HG03432 (cell line): ENCODE measurements around the gene EPSTI1.
"Not testable (repeated sequence)": the region's sequence is repeated elsewhere in the genome, so short reads cannot be mapped to it uniquely, and the experiment has no call there.

Experiments used
- ATAC-seq: cut with Tn5 transposase; IDR thresholded peaks from one replicate; pipeline ENCODE4 v1.9.1; 2021; ENCODE audit warnings: mild to moderate bottlenecking, moderate library complexity; ENCODE audit not compliant: unreplicated experiment

The EPSTI1 gene

GRCh38 chr13:42899266-42899665 lies 92.8 kb downstream of the EPSTI1 start:
- peak; percentile 64 for ATAC-seq

- ATAC-seq, result no peak
These were observed 96.3 kb downstream of the EPSTI1 start for GRCh38 chr13:42895776-42896175.

- no peak for ATAC-seq
These were observed 97.2 kb downstream of the EPSTI1 start for GRCh38 chr13:42894765-42895243.

- ATAC-seq, result no peak
These were observed 98.8 kb downstream of the EPSTI1 start for GRCh38 chr13:42893214-42893671.

GRCh38 chr13:42892760-42893159 lies 99.3 kb downstream of the EPSTI1 start:
- no peak for ATAC-seq

GRCh38 chr13:42891591-42891990 lies 100.5 kb downstream of the EPSTI1 start:
- no peak for ATAC-seq

- no peak for ATAC-seq
These were observed 106.7 kb downstream of the EPSTI1 start for GRCh38 chr13:42885325-42885724.

GRCh38 chr13:42883771-42884467 lies 108.1 kb downstream of the EPSTI1 start:
- no peak for ATAC-seq

GRCh38 chr13:42883142-42883541 lies 108.9 kb downstream of the EPSTI1 start:
- ATAC-seq, result no peak

GRCh38 chr13:42880056-42880605 lies 111.9 kb downstream of the EPSTI1 start:
- no peak for ATAC-seq

GRCh38 chr13:42878721-42879120 lies 113.3 kb downstream of the EPSTI1 start:
- ATAC-seq, result no peak

- ATAC-seq, result no peak
These were observed 115.0 kb downstream of the EPSTI1 start for GRCh38 chr13:42876887-42877545.

- ATAC-seq, result peak; percentile 97
These were observed 115.7 kb downstream of the EPSTI1 start for GRCh38 chr13:42876270-42876714.

- no peak for ATAC-seq
These were observed 116.4 kb downstream of the EPSTI1 start for GRCh38 chr13:42875475-42876269.

- no peak for ATAC-seq
These were observed 117.8 kb downstream of the EPSTI1 start for GRCh38 chr13:42874221-42874620.

- no peak for ATAC-seq
These were observed 119.0 kb downstream of the EPSTI1 start for GRCh38 chr13:42873081-42873480.

- ATAC-seq, result no peak
These were observed 124.8 kb downstream of the EPSTI1 start for GRCh38 chr13:42867232-42867631.

- ATAC-seq, result no peak
These were observed 126.3 kb downstream of the EPSTI1 start for GRCh38 chr13:42865768-42866102.

- ATAC-seq, result no peak
These were observed 126.9 kb downstream of the EPSTI1 start for GRCh38 chr13:42864952-42865767.

- ATAC-seq, result not testable (repeated sequence)
These were observed 129.7 kb downstream of the EPSTI1 start for GRCh38 chr13:42862370-42862769.
